ENCODE results near the gene FAM171A1.
"Not testable (repeated sequence)": the region's sequence is repeated elsewhere in the genome, so short reads cannot be mapped to it uniquely, and the experiment has no call there.

The FAM171A1 gene

DNA sequence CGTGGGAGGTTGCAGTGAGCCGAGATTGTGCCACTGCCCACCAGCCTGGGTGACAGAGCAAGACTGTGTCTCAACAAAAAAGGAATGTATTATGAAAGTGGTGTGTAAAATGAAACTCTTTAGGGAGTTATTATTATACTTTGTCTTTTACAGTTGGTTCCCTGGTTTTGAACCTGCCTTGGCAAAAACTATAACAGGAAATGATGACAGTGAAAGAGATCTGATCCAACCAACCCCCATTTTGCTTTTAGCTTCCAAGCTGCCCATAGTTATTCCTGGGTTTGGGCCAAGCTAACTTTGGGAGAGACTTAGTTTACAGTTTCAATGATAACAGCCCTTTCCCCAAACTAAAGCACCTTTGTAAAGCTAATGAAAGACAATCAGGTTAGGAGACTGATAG lies 168.4 kb downstream of the FAM171A1 start:
- DNase-seq: no peak
- Histone ChIP-seq H3K9me3 (ENCODE audit: severe bottlenecking) (no peaks in the 10 kb centered on the region), H3K27ac (no peak overlapping the region), H3K36me3 (no peaks in the 10 kb centered on the region), H3K4me3 (ENCODE audit: low read depth, low read length) (no peak overlapping the region), H3K27me3 (ENCODE audit: insufficient read depth, low read depth, severe bottlenecking) (no peaks in the 10 kb centered on the region)
- TF ChIP-seq, protein P1, sequence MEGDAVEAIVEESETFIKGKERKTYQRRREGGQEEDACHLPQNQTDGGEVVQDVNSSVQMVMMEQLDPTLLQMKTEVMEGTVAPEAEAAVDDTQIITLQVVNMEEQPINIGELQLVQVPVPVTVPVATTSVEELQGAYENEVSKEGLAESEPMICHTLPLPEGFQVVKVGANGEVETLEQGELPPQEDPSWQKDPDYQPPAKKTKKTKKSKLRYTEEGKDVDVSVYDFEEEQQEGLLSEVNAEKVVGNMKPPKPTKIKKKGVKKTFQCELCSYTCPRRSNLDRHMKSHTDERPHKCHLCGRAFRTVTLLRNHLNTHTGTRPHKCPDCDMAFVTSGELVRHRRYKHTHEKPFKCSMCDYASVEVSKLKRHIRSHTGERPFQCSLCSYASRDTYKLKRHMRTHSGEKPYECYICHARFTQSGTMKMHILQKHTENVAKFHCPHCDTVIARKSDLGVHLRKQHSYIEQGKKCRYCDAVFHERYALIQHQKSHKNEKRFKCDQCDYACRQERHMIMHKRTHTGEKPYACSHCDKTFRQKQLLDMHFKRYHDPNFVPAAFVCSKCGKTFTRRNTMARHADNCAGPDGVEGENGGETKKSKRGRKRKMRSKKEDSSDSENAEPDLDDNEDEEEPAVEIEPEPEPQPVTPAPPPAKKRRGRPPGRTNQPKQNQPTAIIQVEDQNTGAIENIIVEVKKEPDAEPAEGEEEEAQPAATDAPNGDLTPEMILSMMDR (IDR thresholded peaks at IDR 0.05; ENCODE audit: low read depth, low read length): no peak

DNA sequence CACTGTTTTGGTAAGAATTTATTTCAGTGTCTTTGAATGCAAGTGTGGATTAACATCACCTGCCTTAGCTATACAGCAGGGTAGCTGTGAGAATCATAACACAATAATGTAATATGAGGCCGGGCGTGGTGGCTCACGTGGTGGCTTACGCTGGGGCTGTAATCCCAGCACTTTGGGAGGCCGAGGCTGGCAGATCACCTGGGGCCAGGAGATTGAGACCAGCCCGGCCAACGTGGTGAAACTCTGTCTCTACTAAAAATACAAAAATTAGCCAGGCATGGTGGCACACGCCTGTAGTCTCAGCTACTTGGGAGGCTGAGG lies 168.8 kb downstream of the FAM171A1 start:
- H3K4me3 ChIP-seq (ENCODE audit: low read depth, low read length); H3K9me3 ChIP-seq (ENCODE audit: severe bottlenecking); DNase-seq; H3K27me3 ChIP-seq (ENCODE audit: insufficient read depth, low read depth, severe bottlenecking); H3K27ac ChIP-seq; H3K36me3 ChIP-seq: not testable (repeated sequence)

DNA sequence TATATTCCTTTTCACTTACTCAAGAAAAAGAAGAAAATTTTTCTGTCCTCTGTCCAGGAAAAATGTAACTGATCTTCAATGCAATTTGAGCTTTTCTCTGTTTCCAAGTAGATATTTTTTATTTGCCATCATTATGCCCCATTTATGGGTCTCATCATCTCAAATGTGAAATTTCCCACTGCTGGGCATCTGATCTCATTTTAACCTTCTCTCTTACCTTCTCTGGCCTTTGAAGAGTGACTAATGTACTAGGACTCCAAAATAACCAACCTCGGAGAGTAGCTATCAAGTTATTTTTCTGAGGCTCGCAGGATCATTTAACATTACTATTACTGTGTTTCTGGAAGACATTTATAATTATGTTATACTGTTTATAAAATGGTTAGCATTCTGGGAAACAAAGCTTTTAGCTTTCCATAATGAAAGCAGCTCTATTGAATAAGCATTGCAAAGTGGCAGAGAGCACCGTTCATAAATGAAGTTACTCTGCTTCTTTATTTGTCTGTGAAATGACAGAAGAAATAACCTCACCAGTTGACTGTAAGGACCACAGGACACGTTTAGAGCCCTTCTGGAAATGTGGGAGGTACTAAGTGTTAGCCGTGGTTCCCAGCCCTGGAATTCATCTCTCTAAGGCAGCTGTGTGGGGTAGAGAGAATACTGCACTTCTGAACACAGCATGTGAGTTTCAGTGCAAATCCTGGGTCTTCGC lies 169.3 kb downstream of the FAM171A1 start:
- TF ChIP-seq, protein P1 (IDR thresholded peaks at IDR 0.05; ENCODE audit: low read depth, low read length): no peak
- no peaks in the 10 kb centered on the region for H3K36me3 ChIP-seq
- no peaks in the 10 kb centered on the region for H3K9me3 ChIP-seq (ENCODE audit: severe bottlenecking)
- H3K27me3 ChIP-seq (ENCODE audit: insufficient read depth, low read depth, severe bottlenecking): no peaks in the 10 kb centered on the region
- no peak for DNase-seq
- H3K4me3 ChIP-seq (ENCODE audit: low read depth, low read length): no peak overlapping the region
- no peak overlapping the region for H3K27ac ChIP-seq

DNA sequence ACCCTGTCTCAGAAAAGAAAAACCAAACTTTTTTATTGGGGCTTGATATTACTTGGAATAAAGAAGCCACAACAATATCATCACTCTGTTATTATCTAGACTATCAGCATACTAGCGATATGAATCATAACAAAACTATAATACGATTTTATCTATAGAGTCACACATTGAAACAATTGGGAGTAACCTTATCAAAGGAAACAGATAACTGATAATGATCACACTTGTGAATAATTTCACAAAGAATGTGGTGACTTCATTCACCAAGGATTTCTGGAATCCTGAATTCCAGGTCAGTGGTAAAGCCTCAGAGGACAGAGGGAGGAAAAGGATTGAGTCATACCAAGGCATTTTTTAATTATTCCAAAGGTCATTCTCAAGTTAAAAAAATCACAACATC lies 170.5 kb downstream of the FAM171A1 start:
- Histone ChIP-seq H3K9me3 (ENCODE audit: severe bottlenecking) (no peaks in the 10 kb centered on the region), H3K4me3 (ENCODE audit: low read depth, low read length) (no peak overlapping the region), H3K27me3 (ENCODE audit: insufficient read depth, low read depth, severe bottlenecking) (no peaks in the 10 kb centered on the region), H3K36me3 (no peaks in the 10 kb centered on the region), H3K27ac (no peak overlapping the region)
- TF ChIP-seq, protein P1 (IDR thresholded peaks at IDR 0.05; ENCODE audit: low read depth, low read length): no peak
- no peak for DNase-seq

DNA sequence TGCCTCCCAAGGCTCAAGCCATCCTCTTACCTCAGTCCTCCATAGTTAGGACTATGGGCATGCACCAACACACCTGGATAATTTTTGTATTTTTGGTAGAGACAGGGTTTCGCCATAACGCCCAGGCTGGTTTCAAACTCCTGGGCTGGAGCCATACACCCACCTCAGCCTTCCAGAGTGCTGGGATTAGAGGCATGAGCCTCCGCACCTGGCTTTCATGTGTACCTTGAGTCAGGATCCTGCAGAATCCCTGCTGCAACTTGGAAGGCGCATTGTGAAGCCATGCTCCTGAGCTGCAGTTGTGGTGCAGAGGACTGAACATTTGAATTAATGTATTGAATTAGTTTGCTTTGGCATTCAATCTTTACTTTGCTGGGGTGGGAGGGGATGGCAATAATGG lies 173.2 kb downstream of the FAM171A1 start:
- DNase-seq: no peak
- Histone ChIP-seq H3K27me3 (ENCODE audit: insufficient read depth, low read depth, severe bottlenecking) (no peaks in the 10 kb centered on the region), H3K4me3 (ENCODE audit: low read depth, low read length) (no peak overlapping the region), H3K27ac (no peak overlapping the region), H3K36me3 (no peaks in the 10 kb centered on the region), H3K9me3 (ENCODE audit: severe bottlenecking) (no peaks in the 10 kb centered on the region)
- TF ChIP-seq, protein P1 (IDR thresholded peaks at IDR 0.05; ENCODE audit: low read depth, low read length): no peak

DNA sequence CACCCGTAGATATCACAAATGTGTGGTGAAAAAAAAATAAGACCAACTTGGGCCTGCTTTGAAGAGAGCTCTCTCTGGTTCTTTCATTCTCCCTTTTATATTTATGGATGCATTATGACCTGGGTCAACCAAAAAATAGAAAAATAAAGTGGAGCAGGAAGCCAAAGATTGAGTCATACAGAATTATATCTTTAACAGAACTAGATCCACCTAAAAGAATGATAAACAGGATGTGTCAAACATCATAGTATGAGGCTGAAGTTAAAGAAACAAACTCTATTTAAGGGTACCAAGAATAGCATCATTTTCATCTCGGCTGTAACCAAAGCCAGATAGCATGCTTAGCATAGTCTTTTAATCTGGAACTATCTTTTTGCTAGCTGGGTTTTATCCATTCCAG lies 173.8 kb downstream of the FAM171A1 start:
- no peak overlapping the region for H3K4me3 ChIP-seq (ENCODE audit: low read depth, low read length)
- no peaks in the 10 kb centered on the region for H3K27me3 ChIP-seq (ENCODE audit: insufficient read depth, low read depth, severe bottlenecking)
- no peaks in the 10 kb centered on the region for H3K36me3 ChIP-seq
- H3K9me3 ChIP-seq (ENCODE audit: severe bottlenecking): no peaks in the 10 kb centered on the region
- TF ChIP-seq, protein P1 (IDR thresholded peaks at IDR 0.05; ENCODE audit: low read depth, low read length): no peak
- DNase-seq: no peak
- H3K27ac ChIP-seq: no peak overlapping the region
